ENCODE results near the gene CADPS.

DNA sequence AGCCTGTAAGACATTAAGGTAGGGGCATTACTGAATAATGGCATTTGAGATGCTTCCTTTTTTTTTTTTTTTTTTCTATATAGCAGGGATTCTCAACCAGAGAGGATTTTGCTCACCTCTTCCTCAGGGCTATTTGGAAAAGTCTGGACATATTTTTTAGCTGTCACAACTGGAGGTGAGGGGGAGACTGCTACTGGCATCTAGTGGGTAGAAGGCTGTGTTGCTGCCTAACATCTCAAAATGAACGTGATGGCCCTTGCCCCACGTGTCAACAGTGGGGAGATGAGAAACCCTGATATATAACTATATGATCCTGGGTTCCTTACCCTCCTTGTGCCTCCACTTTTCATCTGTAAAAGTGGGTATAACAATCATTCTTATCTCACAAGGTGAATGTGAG is 71.9 kb downstream of the CADPS start:
- TF ChIP-seq, protein P1, sequence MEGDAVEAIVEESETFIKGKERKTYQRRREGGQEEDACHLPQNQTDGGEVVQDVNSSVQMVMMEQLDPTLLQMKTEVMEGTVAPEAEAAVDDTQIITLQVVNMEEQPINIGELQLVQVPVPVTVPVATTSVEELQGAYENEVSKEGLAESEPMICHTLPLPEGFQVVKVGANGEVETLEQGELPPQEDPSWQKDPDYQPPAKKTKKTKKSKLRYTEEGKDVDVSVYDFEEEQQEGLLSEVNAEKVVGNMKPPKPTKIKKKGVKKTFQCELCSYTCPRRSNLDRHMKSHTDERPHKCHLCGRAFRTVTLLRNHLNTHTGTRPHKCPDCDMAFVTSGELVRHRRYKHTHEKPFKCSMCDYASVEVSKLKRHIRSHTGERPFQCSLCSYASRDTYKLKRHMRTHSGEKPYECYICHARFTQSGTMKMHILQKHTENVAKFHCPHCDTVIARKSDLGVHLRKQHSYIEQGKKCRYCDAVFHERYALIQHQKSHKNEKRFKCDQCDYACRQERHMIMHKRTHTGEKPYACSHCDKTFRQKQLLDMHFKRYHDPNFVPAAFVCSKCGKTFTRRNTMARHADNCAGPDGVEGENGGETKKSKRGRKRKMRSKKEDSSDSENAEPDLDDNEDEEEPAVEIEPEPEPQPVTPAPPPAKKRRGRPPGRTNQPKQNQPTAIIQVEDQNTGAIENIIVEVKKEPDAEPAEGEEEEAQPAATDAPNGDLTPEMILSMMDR (conservative IDR thresholded peaks at IDR 0.05): no peak
- no peak for TF ChIP-seq ZFX (IDR thresholded peaks at IDR 0.05)
